Eye (tissue), 1 donor: ENCODE results near the gene NEURL4.
"Not testable (repeated sequence)": the region's sequence is repeated elsewhere in the genome, so short reads cannot be mapped to it uniquely, and the experiment has no call there.

Experiments
- DNase-seq: peaks from one replicate; pipeline ENCODE4 v3.0.0-alpha.2; 2015

The NEURL4 gene

GRCh38 chr17:7328840-7329373, at the start of gene NEURL4:
Gene NEURL4 (minus strand): TSS chr17:7329335. CDS start chr17:7329312, 23 bp downstream.
- DNase-seq: no peak

- DNase-seq: no peak
These were observed 45.2 kb upstream of the NEURL4 start for GRCh38 chr17:7374353-7374752.

GRCh38 chr17:7370853-7371252, 41.7 kb upstream of the NEURL4 start:
- DNase-seq: no peak

GRCh38 chr17:7369825-7370224, 40.7 kb upstream of the NEURL4 start:
- no peak for DNase-seq

GRCh38 chr17:7368599-7368994, 39.5 kb upstream of the NEURL4 start:
- DNase-seq: not testable (repeated sequence)

- no peak for DNase-seq
These were observed 38.9 kb upstream of the NEURL4 start for GRCh38 chr17:7367918-7368598.

- no peak for DNase-seq
These were observed 37.9 kb upstream of the NEURL4 start for GRCh38 chr17:7367083-7367482.

- DNase-seq: not testable (repeated sequence)
These were observed 36.8 kb upstream of the NEURL4 start for GRCh38 chr17:7365963-7366362.

- no peak for DNase-seq
These were observed 34.2 kb upstream of the NEURL4 start for GRCh38 chr17:7363311-7363710.

GRCh38 chr17:7361906-7362305, 32.8 kb upstream of the NEURL4 start:
- no peak for DNase-seq

GRCh38 chr17:7357381-7357780, 28.2 kb upstream of the NEURL4 start:
- no peak for DNase-seq

GRCh38 chr17:7356756-7357155, 27.6 kb upstream of the NEURL4 start:
- DNase-seq: no peak

GRCh38 chr17:7356072-7356549, 27.0 kb upstream of the NEURL4 start:
- DNase-seq: peak; percentile 86

GRCh38 chr17:7355573-7355972, 26.4 kb upstream of the NEURL4 start:
- DNase-seq: no peak

GRCh38 chr17:7355053-7355452, 25.9 kb upstream of the NEURL4 start, which contains the start of gene TMEM95:
Gene TMEM95 (plus strand): TSS chr17:7355156. CDS start chr17:7355205, 49 bp downstream.
- peak; percentile 39 for DNase-seq

GRCh38 chr17:7354262-7354843, 25.2 kb upstream of the NEURL4 start:
- DNase-seq: peak; percentile 55

- no peak for DNase-seq
These were observed 23.9 kb upstream of the NEURL4 start for GRCh38 chr17:7352910-7353635.

GRCh38 chr17:7352503-7352889, 23.4 kb upstream of the NEURL4 start:
- no peak for DNase-seq

GRCh38 chr17:7351665-7352502, 22.7 kb upstream of the NEURL4 start, which contains the start of gene KCTD11:
Gene KCTD11 (plus strand): TSS chr17:7352162.
- DNase-seq: peak; percentile 94

- no peak for DNase-seq
These were observed 19.5 kb upstream of the NEURL4 start for GRCh38 chr17:7348478-7349242.

- no peak for DNase-seq
These were observed 18.7 kb upstream of the NEURL4 start for GRCh38 chr17:7347630-7348477.
